Measurements from ENCODE around the gene ATP6V0B. TPM values are rescaled to one million over a fixed set of nuclear protein-coding genes. Genes with fewer than 3 reads are reported as not detected.

The ATP6V0B gene
- total and polyA plus RNA-seq, 2 of the 13 experiments (the other 11 are each of a cell fraction or from before 2014, with no cell fraction given) = 157 to 161 TPM

- Histone ChIP-seq H3K9me3 (ENCODE audit: low read length) (no peaks in the 10 kb centered on the region), H4K20me1 (ENCODE audit: insufficient read depth, low read length) (no peaks in the 10 kb centered on the region), H3K27me3 (ENCODE audit: control insufficient read depth in 1 of 2, insufficient read depth in 2 of 2, low read length in 2 of 2) (no peaks in the 10 kb centered on the region), H3K27ac (ENCODE audit: extremely low read length, insufficient read depth, low read length) (no peak overlapping the region), H3K9ac (ENCODE audit: insufficient read depth, low read depth, low read length) (no peak overlapping the region), H3K4me1 (ENCODE audit: insufficient read depth, low read length) (peaks cover 41% of the 10 kb centered on the region), H3K79me2 (ENCODE audit: insufficient read depth, low read length) (no peaks in the 10 kb centered on the region), H3K36me3 (replicated peaks in 1 of 2; ENCODE audit: control insufficient read depth in 1 of 2, insufficient read depth in 2 of 2, low read length in 2 of 2) (peaks cover 0 to 10% of the 10 kb centered on the region in 2 experiments; a peak in 3 of 5 replicates), H3K4me3 (replicated peaks in 1 of 3; ENCODE audit: insufficient read depth in 1 of 3, low read depth in 2 of 3, low read length in 3 of 3) (no peak overlapping the region), H3K4me2 (ENCODE audit: low read depth, low read length) (no peak overlapping the region), H2AFZ (ENCODE audit: low read length) (no peak overlapping the region)
- BruUV-seq (replicated peaks) = no TSS peak
- ATAC-seq (no peak), FAIRE-seq (no peak), DNase-seq (ENCODE audit: low spot score) (no peak)
- 89% methylated on average over 12 of the region's 20 CpGs for WGBS (ENCODE audit: low lambda C conversion rate)
- in situ Hi-C loops (cut with HindIII; ENCODE audit: extremely low pct_ligation_motif_present, low pct_unique_long_range_greater_than_20kb) = no loop called here
- TF ChIP-seq ZEB1 (IDR thresholded peaks at IDR 0.05; ENCODE audit: insufficient replicate concordance, low read depth) (no peak), ZNF143 (CRISPR knock-in tag; IDR thresholded peaks at IDR 0.05) (no peak), SOX5 (CRISPR knock-in tag; IDR thresholded peaks at IDR 0.05; ENCODE audit: borderline replicate concordance) (no peak), ZNF672 (CRISPR knock-in tag; IDR thresholded peaks at IDR 0.05) (no peak), ZNF878 (CRISPR knock-in tag; IDR thresholded peaks at IDR 0.05) (no peak), ZNF567 (CRISPR knock-in tag; IDR thresholded peaks at IDR 0.05; ENCODE audit: borderline replicate concordance) (no peak), ZNF44 (CRISPR knock-in tag; IDR thresholded peaks at IDR 0.05) (no peak), NFE2L2 (IDR thresholded peaks at IDR 0.05; ENCODE audit: low read length) (no peak), CBX5 (CRISPR knock-in tag; IDR thresholded peaks at IDR 0.05; ENCODE audit: borderline replicate concordance) (no peak), ZNF790 (CRISPR knock-in tag; IDR thresholded peaks at IDR 0.05; ENCODE audit: borderline replicate concordance) (no peak), ZNF317 (CRISPR knock-in tag; IDR thresholded peaks at IDR 0.05) (no peak), ZNF766 (CRISPR knock-in tag; IDR thresholded peaks at IDR 0.05; ENCODE audit: borderline replicate concordance) (no peak), BORCS8-MEF2B (CRISPR knock-in tag; IDR thresholded peaks at IDR 0.05) (no peak), PHF8 (CRISPR knock-in tag; IDR thresholded peaks at IDR 0.05) (no peak), ZNF572 (CRISPR knock-in tag; IDR thresholded peaks at IDR 0.05) (no peak), NRL (CRISPR knock-in tag; IDR thresholded peaks at IDR 0.05; ENCODE audit: borderline replicate concordance) (no peak), RCOR2 (CRISPR knock-in tag; IDR thresholded peaks at IDR 0.05) (no peak), SMAD9 (CRISPR knock-in tag; IDR thresholded peaks at IDR 0.05) (no peak)
- intact Hi-C loops (cut with micrococcal nuclease; ENCODE audit: unreplicated experiment) = no loop called here
- ChIA-PET POLR2A (no interaction called here), CTCF (ENCODE audit: low intra/inter-chr PET ratio, low total read pairs) (no interaction called here)
Observed at GRCh38 chr1:44016041-44016889, 41.5 kb downstream of the ATP6V0B start.

Measured in HepG2 (cell line).